GM10266 (cell line): ENCODE measurements around the gene SVOP.

Source experiments
- DNase-seq: peaks from one replicate; pipeline ENCODE4 v3.0.0; 2012; ENCODE audit errors: extremely low spot score
- CTCF ChIP-seq: IDR thresholded peaks from 2 replicates; pipeline ENCODE4 v1.5.1; 2012; ENCODE audit warnings: mild to moderate bottlenecking, low read depth; ENCODE audit not compliant: control insufficient read depth, insufficient read depth; ENCODE audit errors: missing control alignments

The SVOP gene

GRCh38 chr12:109020146-109020795 lies 597 bp downstream of the SVOP start:
- no peak for TF ChIP-seq CTCF
- no peak for DNase-seq

GRCh38 chr12:109018296-109018695 lies 2.6 kb downstream of the SVOP start:
- DNase-seq = no peak
- TF ChIP-seq CTCF = no peak

GRCh38 chr12:109016978-109017377 lies 3.9 kb downstream of the SVOP start:
- TF ChIP-seq CTCF = no peak

GRCh38 chr12:109016016-109016415 lies 4.9 kb downstream of the SVOP start:
- no peak for DNase-seq
- no peak for TF ChIP-seq CTCF

More at GRCh38 chr12:109016978-109017377, 3.9 kb downstream of the SVOP start:
- DNase-seq = no peak

GRCh38 chr12:109014984-109015765 lies 5.7 kb downstream of the SVOP start:
- no peak for DNase-seq
- TF ChIP-seq CTCF = no peak

GRCh38 chr12:109010259-109010658 lies 10.6 kb downstream of the SVOP start:
- no peak for DNase-seq
- TF ChIP-seq CTCF = no peak

GRCh38 chr12:109009766-109010165 lies 11.1 kb downstream of the SVOP start:
- DNase-seq = no peak
- TF ChIP-seq CTCF = no peak
